Measurements from ENCODE around the gene TMEM126B.
"Not testable (repeated sequence)": the region's sequence is repeated elsewhere in the genome, so short reads cannot be mapped to it uniquely, and the experiment has no call there.

GRCh38 chr11:85670949-85671663, 42.7 kb downstream of the TMEM126B start:
- TF ChIP-seq, protein P1, sequence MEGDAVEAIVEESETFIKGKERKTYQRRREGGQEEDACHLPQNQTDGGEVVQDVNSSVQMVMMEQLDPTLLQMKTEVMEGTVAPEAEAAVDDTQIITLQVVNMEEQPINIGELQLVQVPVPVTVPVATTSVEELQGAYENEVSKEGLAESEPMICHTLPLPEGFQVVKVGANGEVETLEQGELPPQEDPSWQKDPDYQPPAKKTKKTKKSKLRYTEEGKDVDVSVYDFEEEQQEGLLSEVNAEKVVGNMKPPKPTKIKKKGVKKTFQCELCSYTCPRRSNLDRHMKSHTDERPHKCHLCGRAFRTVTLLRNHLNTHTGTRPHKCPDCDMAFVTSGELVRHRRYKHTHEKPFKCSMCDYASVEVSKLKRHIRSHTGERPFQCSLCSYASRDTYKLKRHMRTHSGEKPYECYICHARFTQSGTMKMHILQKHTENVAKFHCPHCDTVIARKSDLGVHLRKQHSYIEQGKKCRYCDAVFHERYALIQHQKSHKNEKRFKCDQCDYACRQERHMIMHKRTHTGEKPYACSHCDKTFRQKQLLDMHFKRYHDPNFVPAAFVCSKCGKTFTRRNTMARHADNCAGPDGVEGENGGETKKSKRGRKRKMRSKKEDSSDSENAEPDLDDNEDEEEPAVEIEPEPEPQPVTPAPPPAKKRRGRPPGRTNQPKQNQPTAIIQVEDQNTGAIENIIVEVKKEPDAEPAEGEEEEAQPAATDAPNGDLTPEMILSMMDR (IDR thresholded peaks at IDR 0.05) = not testable (repeated sequence)
- not testable (repeated sequence) for TF ChIP-seq POLR2A (IDR thresholded peaks at IDR 0.05)
